GM12874 (cell line): ENCODE data around the gene DTNB.

ENCODE experiments used
- CTCF ChIP-seq: IDR thresholded peaks from 2 replicates; pipeline ENCODE4 v1.5.1; 2011; ENCODE audit warnings: low read depth, mild to moderate bottlenecking, control low read depth, low read length, moderate library complexity; ENCODE audit not compliant: insufficient read depth

Gene DTNB

GRCh38 chr2:25642298-25642697, 31.1 kb downstream of the DTNB start:
- TF ChIP-seq CTCF = no peak

- no peak for TF ChIP-seq CTCF
Observed at GRCh38 chr2:25639696-25640095, 33.7 kb downstream of the DTNB start.

GRCh38 chr2:25639131-25639530, 34.2 kb downstream of the DTNB start:
- no peak for TF ChIP-seq CTCF

- TF ChIP-seq CTCF = no peak
Observed at GRCh38 chr2:25635797-25636196, 37.6 kb downstream of the DTNB start.

GRCh38 chr2:25632396-25632795, 41.0 kb downstream of the DTNB start:
- TF ChIP-seq CTCF = no peak

DNA sequence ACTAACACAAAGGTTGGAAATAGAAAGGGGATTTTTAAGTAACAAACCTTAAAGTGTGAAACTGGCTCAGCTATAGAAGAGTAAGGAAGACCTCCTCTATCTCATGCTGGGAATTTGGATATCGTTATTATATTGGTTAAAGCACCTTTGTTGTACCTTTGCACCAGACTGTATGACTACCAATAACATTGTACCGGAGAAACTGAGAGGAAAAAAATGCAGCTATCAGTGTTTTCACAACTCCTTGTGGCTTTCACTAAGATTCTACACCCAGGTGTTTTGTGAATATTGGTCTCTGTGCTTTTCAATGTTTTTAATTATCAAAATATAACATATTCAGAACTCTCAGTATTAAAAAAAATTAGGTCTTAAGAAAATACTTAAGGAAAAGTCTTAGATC, 48.7 kb downstream of the DTNB start:
- TF ChIP-seq CTCF = no peak

DNA sequence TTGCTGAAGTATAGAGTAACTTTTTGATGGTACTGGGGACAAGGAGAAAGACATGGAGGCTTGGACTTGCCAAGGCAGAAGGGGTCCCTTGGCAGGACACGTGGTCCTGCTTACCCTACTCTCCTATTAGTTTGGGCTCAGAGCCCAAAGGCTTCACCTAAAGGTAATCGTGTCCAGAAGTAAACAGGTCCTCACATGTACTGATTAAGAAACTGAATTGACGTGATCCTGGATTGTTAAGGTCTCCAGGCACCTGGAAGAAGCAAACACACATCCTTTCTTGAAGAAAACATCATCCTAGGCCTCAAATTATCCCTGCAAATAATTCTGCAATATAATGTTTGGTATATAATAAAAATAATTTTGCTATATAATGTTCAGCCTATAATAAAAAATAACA, 50.0 kb downstream of the DTNB start:
- no peak for TF ChIP-seq CTCF

DNA sequence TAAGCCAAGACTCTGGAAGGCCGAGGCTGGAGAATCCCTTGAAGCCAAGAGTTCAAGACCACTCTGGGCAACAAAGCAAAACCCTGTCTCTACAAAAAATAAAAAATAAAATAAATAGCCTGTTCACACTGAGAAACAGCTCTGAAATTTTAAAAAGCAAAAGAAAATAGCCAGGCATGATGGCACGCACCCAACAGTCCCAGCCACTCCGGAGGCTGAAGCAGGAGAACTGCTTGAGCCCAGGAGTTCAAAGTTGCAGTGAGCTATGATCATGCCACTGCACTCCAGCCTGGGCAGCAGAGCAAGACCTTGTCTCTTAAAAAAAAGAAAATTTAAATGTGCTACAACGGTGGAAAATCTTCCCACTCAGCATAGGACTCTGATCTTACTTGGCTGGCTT, 52.7 kb downstream of the DTNB start:
- no peak for TF ChIP-seq CTCF
